LNCAP (cell line): Measurements from ENCODE around the gene WDR87.

Experiments used
- TF ChIP-seq, protein P1 (sequence below): fragments of 450-650 bp; IDR thresholded peaks from 2 replicates; pipeline ENCODE4 v1.5.1; 2017; ENCODE audit warnings: mild to moderate bottlenecking

Gene WDR87

DNA sequence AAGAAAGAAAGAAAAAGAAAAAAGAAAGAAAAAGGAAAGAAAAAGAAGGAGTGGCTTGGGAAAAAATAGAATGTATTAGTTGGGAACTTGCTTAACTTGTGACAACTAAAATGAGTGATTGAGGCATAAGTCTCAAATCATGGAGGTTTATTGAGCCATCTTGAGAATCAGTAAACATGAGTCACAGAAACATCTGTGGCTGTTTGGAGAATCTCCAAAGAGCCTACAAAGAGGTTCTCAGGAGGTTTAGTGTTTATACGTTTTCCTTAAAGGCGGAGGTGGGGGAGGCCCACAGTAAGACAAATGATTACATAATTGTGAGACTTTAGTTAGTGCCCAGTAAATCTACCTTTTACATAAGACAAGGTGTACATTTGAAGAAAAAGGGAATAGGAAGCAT lies 38.6 kb downstream of the WDR87 start:
- TF ChIP-seq, protein P1, sequence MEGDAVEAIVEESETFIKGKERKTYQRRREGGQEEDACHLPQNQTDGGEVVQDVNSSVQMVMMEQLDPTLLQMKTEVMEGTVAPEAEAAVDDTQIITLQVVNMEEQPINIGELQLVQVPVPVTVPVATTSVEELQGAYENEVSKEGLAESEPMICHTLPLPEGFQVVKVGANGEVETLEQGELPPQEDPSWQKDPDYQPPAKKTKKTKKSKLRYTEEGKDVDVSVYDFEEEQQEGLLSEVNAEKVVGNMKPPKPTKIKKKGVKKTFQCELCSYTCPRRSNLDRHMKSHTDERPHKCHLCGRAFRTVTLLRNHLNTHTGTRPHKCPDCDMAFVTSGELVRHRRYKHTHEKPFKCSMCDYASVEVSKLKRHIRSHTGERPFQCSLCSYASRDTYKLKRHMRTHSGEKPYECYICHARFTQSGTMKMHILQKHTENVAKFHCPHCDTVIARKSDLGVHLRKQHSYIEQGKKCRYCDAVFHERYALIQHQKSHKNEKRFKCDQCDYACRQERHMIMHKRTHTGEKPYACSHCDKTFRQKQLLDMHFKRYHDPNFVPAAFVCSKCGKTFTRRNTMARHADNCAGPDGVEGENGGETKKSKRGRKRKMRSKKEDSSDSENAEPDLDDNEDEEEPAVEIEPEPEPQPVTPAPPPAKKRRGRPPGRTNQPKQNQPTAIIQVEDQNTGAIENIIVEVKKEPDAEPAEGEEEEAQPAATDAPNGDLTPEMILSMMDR, result no peak

DNA sequence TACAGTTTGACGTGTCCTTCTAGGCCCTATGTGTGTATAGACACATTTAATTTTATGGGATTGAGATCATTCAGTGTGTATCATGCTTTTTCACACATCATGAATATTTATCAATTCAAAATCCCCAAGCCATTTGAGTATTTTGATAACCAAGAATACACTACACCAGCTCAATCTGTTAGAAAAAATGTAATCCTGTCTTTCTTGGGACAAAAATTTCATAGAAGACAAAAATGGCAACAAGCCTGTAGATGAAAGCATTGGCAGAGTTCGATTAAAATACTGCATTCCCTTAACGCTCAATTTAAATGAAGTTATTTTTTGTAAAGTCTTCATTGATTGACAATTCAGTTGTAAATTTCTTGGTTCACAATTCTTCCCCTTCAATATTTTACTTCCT lies 41.9 kb downstream of the WDR87 start:
- TF ChIP-seq, protein P1, result no peak

DNA sequence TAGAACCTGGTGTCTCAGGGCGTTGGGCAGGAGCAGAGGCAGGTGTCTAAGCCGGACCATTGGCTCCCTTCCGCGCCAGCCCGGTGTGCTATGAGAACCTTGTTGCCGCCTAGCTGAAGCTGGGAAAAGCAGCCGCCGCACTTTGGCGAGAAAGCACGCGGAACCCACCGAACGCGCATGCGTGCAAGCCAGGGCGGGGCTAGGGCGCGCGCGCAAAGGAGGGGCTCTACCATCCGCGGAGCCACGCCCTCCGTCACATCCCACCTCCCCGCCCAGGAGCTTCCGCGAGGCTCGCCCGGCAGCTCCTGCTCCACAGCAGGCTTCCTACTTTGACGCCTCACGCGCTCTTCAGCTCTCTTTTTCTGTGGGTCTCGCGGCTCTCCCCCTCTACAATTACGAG lies 51.3 kb downstream of the WDR87 start:
- TF ChIP-seq, protein P1, result no peak

DNA sequence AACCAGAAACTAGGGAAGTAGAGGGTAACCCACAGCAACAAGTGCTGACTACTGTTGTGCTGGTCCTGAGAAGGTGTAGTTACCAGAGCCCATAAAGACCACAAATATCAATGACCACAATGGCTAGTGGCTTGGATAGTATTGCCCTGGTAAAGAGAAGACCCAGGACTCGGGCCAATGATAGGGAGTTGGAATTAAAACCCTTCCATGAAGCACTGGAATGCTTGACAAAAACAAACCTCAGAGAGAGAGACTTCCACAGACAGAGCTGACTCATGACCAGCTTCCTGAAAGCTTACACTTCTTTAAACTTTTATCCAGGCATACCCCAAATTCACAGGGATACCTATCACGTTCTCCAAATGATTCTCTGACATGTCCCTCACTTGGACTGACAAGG lies 60.5 kb downstream of the WDR87 start:
- TF ChIP-seq, protein P1, result no peak
